GM21723 (cell line): Measurements from ENCODE around the gene XPNPEP1.

Experiments
- ATAC-seq: cut with Tn5 transposase; IDR thresholded peaks from one replicate; pipeline ENCODE4 v1.9.1; 2021; ENCODE audit warnings: mild to moderate bottlenecking, moderate library complexity; ENCODE audit not compliant: unreplicated experiment

The XPNPEP1 gene

GRCh38 chr10:109820620-109821405 is 102.5 kb downstream of the XPNPEP1 start:
- no peak for ATAC-seq

GRCh38 chr10:109819807-109820206 is 103.5 kb downstream of the XPNPEP1 start:
- ATAC-seq = no peak
